ENCODE results near the gene ZMIZ1.

Gene ZMIZ1

GRCh38 chr10:79158402-79159097 lies 89.8 kb downstream of the ZMIZ1 start:
- DNase-seq: no peak

DNA sequence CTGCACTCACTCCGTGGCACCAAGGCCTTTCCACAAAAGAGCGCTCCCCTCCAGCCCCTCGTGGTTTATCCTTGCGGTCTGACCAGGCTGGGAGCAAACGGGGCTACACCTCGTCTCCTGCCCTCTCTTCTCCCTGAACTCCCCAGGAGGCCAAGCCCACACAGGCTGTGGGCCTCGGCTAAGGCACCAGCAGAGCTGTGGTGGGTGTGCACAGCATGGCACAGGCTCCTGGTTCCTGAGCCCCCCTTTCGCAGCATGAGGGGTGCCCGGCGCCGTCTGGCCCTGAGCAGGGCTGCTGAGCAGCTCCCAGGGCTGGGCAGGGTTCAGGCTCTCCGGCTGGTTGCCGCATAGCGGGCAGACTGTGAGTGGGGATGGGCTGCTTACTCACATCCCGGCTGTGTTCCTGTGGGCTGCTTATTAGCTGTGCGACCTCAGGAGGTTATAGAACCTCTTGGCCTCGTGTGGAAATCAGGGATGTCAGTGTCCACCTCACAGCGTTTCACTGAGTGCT lies 90.4 kb downstream of the ZMIZ1 start:
- DNase-seq: no peak

DNA sequence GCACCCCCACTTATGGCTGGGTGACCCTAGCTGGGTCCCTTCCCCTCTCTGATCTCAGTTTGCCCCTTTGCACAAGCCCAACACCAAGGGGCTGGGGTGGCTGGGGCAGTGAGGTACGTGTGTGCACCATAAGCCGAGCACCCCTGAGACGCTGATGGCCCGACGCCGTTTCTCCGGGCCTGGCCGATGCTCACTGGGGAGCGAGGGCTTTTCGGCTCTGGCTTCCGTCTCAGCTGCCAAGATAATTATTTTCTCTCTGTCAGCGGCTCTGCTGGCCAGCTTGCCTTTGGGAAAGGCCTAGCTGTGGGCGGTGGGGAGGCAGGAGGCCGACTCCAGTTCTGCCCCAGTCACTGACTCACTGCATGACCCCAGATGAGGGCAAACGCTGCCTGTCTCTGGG lies 91.0 kb downstream of the ZMIZ1 start:
- no peak for DNase-seq

DNA sequence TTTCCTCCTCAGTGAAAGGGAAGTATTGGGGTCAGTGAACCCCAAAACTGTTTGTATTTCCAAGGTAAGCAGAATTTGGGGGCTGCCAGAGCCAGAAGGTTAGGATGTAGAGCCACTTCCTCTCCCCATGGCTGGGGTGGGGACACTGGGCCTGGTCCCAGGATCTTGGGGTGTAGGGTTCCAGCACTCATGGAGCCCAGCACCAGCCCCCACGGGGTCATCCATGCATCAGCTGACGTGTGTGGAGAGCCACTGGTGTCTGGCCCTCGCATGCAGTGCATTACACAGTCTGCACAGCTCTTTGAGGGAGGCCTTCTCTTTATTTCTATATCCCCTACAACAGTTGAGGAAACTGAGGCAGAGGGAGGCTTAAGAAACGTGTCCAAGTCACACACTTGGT lies 91.4 kb downstream of the ZMIZ1 start:
- DNase-seq: no peak

DNA sequence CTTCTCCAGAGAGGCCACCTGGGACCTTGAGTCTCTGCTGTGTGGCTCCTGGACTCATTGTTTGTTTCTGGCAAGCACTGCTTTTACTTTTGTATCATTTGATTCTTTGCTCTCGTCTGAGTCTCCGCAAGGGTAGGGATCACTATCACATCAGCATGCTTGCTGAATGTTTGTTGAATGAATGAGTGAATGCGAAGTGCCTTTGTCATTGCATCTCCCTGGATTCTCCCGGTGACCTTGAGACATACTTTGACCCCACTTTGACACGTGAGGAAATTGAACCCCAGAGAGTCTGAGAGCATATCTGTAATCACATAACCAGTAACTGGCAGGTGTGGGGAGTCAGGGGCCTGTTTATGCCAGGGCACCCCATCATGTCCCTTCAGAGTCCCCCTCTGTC lies 92.8 kb downstream of the ZMIZ1 start:
- DNase-seq: no peak

DNA sequence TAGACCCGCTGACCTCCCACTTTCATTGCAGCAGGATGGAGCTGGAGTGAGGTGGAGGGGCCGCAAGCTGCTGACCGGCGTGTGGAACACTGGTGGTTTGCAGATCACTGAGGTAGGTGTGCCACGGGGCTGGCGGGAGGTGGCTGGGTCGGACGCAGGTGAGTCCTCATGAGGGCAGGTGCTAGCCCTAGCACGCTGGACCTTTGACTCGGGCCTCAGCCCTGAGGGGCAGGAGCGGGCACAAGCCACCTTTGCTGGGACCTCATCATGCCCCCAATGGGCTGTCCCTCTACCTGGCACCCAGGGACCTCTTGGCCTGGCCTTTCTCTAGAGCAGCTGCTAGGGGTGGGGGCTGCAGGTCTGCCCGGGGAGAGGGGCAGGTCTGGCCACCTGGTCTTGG lies 93.3 kb downstream of the ZMIZ1 start:
- no peak for DNase-seq

DNA sequence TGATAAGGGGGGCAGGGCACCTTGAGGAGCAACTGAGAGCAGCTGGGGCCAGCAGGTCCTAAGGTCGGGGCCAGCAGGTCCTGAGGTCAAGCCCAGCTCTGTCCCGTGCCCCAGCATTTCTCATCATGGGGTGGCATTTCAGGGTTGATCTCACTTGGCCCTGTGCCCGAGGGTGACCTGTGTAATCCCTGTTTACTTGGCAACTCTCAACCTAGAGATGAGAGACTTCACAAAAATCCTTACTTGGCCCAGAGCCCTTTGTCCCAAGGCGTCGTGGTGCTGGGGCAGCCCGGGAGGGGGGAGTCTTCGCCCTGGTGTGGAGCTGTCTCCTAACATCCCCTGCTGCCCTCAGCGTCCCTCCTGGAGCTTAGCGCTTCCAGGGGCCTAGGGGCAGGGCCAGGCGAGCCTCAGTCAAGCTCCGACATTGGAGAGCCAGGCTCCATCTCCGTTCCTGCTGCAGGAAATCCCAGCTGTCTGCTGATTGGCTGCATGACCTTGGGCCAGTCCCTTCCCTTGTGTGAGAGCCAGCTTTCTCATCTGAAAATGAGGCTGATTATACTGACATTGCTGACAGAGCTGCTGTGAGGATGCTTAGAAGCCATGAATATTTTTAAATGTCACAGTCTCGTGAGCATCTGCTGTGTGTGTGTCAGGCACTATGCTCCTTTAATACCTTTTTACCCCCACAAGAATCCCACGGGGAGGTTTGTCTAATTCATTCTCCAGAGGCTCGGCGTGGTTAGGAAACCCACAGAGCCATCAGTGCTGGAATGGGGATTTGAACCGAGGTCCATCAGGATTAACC lies 94.3 kb downstream of the ZMIZ1 start:
- no peak for DNase-seq

GRCh38 chr10:79163666-79163975 lies 94.9 kb downstream of the ZMIZ1 start:
- DNase-seq: no peak

GRCh38 chr10:79164075-79164474 lies 95.3 kb downstream of the ZMIZ1 start:
- no peak for DNase-seq

DNA sequence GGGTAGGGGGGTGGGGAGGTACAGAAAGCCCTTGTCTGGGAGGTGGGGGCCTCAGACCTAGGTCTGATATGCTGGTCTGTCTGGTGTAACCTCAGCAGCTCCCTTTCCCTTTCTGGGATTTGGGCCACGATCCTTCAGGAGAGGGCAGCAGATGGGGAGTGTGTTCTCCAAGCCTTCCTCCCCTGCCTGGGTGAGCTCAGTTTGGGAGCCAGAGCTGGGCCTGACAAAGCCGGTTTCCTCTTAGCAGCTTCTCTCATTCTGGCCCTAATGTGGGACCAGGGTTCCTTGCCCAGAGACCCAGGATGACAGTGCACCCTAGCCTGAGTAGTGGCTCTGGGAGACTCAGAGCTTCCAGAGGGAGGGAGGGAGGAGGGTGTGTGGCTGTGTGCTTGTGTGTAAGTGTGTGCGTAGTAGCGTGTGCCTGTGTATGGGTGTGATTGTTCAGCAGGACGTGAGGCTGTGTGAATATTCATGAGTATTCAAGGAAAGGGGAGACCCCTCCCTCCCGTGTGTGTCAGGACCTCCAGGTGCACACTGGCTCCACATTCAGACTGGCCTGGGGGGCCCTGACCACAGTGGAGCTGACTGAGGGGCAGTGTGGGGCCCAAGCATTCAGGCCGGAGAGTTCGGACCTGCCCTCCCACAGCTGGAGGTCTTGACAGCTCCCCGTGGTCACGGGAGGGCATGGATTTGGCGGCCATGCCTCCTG lies 96.5 kb downstream of the ZMIZ1 start:
- DNase-seq: no peak

- no peak for DNase-seq
Observed at GRCh38 chr10:79166312-79166721, 97.6 kb downstream of the ZMIZ1 start.

GRCh38 chr10:79166741-79167140 lies 98.0 kb downstream of the ZMIZ1 start:
- no peak for DNase-seq

DNA sequence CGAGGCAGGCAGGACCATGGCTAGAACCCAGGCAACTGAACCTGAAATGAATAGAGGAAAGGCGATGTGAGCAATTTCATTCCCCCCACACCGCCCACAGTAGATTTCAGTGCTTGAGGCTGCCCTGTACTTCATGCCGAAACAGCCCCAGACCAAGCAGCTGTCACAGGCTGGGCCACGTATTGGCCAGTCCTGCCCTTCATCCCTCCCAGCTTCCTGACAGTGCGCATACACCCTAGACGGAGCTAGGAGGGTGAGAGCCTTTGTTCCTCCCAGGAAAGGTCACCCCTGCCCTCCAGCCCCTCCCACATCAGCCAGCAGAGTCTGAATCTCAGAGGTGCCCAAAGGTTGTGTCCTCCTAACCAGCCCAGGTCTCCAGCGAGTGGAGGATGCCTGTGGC lies 98.8 kb downstream of the ZMIZ1 start:
- no peak for DNase-seq

DNA sequence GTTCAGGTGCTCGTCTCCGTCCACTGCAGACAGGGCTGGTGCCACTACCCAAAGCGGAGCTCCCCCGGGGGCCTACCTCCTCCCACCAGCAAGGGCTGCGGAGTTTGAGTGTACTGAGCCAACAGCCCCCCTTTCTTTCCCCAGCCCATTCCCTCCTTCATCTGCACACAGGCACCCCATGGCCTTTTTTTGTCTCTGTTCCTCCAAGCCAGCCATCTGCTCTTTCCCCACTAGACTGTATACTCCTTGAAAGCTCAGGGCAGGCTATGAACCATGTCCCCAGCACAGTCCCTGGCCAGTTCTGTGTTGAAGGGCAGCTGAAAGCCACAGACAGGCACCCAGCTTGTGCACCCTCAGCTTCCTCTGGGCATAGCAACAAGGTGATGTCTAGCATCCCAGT lies 99.4 kb downstream of the ZMIZ1 start:
- DNase-seq: no peak

GRCh38 chr10:79170226-79170752 lies 101.5 kb downstream of the ZMIZ1 start:
- DNase-seq: no peak

GRCh38 chr10:79170993-79171392 lies 102.2 kb downstream of the ZMIZ1 start:
- no peak for DNase-seq

- no peak for DNase-seq
Observed at GRCh38 chr10:79171504-79171903, 102.7 kb downstream of the ZMIZ1 start.

DNA sequence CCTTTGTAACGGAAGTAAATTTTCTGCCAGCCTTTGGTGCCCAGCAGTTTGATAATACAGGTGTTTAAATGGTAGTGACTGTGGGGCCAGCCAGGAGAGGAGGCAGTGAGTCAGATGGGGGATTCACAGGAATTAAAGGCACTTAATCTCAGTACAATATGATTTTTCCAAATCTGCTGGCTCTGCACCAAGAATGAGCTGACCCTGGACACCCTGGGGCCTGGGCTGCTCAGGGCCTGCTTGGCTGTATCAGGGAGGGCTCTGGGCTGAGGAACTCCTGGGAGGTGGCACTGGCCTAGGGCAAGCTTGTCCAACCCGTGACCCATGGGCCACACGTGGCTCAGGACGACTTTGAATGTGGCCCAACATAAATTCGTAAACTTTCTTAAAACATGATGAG lies 104.1 kb downstream of the ZMIZ1 start:
- DNase-seq: no peak

DNA sequence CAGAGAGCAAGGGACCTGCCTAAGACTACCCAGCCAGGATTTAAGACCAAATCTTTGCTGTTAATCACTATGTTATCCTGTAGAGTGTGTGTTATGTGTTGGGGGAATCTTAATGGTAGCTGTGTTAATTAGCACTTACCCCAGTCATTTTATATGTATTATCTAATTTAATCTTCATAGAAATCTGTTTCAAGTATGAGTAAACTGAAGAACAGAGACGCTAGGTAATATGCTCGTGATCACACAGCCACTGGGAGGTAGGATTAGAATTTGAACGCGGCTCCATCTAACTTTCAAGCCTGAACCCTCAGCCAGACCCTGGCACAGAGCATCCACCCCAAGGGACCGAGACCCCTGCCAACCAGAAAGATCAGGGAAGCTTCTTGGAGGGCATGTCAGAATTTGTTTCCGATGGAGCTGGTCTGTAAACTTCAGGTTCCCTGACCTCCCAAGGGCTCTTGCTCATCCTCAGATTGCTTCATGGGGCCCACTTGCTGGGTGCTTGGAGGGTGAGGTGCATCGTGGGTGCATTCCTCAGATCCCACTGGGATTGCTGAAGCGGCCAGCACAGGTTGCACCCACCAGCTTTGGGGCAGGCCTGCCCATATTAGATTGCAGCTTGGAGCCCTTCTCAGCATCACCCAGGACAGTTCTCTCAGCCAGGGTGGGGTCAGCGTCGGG lies 105.0 kb downstream of the ZMIZ1 start:
- no peak for DNase-seq

GRCh38 chr10:79176052-79176501 lies 107.3 kb downstream of the ZMIZ1 start:
- DNase-seq: no peak

DNA sequence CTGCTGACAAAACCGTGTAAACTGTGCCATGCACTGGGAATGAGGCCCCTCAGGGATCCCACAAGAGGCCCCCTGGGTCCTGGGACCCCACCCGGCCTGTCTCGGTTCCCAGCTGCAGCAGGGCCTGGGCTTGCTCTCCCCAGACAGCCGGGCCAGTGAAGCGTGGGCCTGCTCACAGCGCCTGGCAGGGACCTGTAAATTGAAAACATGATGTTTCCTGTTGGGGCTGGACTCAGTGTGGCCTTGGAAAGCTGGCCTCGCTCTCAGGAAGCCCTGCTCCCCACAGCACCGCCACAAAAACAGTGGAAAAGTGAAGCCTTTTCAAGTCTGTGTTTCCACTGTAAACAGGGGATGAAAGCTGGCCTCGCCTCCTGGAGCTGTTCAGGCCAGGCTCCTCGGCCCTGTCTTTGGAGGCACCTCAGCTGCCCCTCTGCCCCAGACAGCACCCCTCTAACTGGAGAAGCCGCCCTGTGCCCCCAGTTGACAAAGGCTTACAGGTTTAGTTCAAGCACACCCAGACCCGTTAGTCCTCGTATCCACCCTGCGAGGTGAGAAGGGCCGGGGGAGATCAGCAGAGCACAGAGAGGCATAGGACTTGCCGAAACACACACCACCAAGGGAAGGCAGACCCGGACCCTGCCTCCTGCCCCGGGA lies 108.3 kb downstream of the ZMIZ1 start:
- DNase-seq: no peak

DNA sequence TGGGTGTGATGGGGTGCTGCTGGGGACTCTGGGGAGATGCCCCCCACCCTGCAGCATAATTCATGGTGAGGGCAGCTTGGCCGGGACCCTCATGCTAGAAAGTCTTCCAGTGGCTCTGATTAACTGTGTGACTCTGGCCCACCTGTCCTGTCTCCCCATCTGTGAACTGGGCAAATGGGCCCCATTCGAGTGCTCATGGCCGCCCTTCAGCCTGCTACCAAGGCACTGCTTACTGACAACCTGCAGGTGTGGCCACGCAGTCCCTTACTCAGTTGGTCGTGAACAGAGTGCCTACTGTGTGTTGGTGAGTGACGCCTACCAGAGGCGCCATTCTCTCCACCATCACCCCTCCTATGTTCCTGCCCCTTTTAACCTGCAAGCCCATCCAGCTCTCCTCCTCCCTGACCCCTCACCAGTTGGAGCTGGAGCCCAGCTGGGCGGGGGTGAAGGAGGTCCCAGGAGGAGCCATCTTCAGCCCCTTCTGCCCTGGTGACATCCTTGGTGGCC lies 109.4 kb downstream of the ZMIZ1 start:
- no peak for DNase-seq
